Measurements from ENCODE around the gene NCBP2.

NCBP2 gene

DNA sequence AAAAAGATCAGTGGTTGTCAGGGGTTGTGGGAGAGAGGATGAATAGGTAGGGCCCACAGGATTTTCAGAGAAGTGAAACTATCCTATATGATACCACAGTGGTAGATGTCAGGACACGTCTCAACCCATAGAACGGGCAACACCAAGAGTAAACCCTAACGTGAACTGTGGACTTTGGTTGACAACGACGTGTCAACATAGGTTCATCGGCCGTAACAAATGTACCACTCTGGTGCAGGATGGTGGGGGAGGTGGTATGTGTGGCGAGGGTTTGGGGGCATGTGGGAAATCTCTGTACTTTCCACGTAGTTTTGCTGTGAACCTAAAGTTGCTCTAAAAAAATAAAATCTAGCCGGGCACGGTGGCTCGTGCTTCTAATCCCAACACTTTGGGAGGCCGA, 39.3 kb upstream of the NCBP2 start:
- no peaks in the 10 kb centered on the region for H3K36me3 ChIP-seq (ENCODE audit: control insufficient read depth, insufficient read depth, low read length)
- no peak for DNase-seq

DNA sequence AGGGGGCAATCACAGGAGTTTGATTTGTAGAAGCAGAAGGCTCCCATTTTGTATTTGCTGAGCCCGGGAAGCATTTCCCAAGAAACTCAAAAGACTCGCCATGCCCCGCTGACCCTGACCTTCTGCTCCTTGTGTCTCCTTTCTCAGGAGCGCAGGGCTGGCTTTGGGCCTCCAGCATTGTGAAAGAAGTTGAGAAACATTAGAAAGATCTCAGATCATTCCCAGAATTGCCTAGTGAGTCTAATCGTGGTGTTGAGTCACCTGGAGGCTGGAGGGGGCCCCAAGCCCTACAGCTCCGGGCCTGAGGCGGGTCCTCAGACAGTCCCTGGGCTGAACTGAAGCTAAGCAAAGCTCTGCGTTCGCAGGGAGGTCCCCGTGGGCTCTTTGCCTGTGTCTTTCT, 37.2 kb upstream of the NCBP2 start:
- Histone ChIP-seq H3K9me3 (ENCODE audit: control insufficient read depth, low read length) (no peaks in the 10 kb centered on the region), H3K36me3 (ENCODE audit: control insufficient read depth, insufficient read depth, low read length) (no peaks in the 10 kb centered on the region), H3K27ac (ENCODE audit: insufficient read depth, low read length, poor library complexity, severe bottlenecking) (no peak overlapping the region), H3K4me1 (ENCODE audit: control insufficient read depth, insufficient read depth, low read length, poor library complexity, severe bottlenecking) (no peaks in the 10 kb centered on the region), H3K27me3 (replicated peaks; ENCODE audit: control insufficient read depth, insufficient read depth, low read length, poor library complexity, severe bottlenecking) (no peaks in the 10 kb centered on the region), H3K4me3 (ENCODE audit: insufficient read depth, low read depth, low read length, poor library complexity, severe bottlenecking) (no peak overlapping the region)
- no peak for DNase-seq

More for the DNA sequence above, 39.3 kb upstream of the NCBP2 start:
- no peak overlapping the region for H3K4me3 ChIP-seq (ENCODE audit: insufficient read depth, low read depth, low read length, poor library complexity, severe bottlenecking)
- no peaks in the 10 kb centered on the region for H3K4me1 ChIP-seq (ENCODE audit: control insufficient read depth, insufficient read depth, low read length, poor library complexity, severe bottlenecking)
- no peak overlapping the region for H3K27ac ChIP-seq (ENCODE audit: insufficient read depth, low read length, poor library complexity, severe bottlenecking)
- H3K27me3 ChIP-seq (replicated peaks; ENCODE audit: control insufficient read depth, insufficient read depth, low read length, poor library complexity, severe bottlenecking): no peaks in the 10 kb centered on the region
- H3K9me3 ChIP-seq (ENCODE audit: control insufficient read depth, low read length): no peaks in the 10 kb centered on the region

DNA sequence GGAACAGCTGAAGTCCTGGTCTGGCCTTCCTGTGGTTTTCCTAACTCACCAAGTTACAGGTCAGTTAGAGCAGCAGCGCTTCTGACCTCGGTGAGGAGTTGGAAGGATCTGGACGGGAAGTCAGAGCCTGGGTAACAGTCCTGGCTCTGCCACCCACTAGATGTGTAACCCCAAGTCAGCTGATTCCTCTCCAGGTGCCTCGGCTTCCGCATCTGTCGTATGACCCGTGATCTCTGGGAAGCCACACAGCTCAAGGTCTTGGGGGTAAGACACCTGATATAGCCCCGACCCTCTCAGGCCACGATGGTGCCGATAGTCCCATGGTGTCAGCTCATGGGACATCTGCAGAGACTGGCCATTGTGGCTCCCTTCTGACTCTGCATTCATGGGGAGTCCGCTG, 34.6 kb upstream of the NCBP2 start:
- H3K27ac ChIP-seq (ENCODE audit: insufficient read depth, low read length, poor library complexity, severe bottlenecking): no peak overlapping the region
- H3K4me3 ChIP-seq (ENCODE audit: insufficient read depth, low read depth, low read length, poor library complexity, severe bottlenecking): no peak overlapping the region
- no peaks in the 10 kb centered on the region for H3K27me3 ChIP-seq (replicated peaks; ENCODE audit: control insufficient read depth, insufficient read depth, low read length, poor library complexity, severe bottlenecking)
- no peaks in the 10 kb centered on the region for H3K4me1 ChIP-seq (ENCODE audit: control insufficient read depth, insufficient read depth, low read length, poor library complexity, severe bottlenecking)
- H3K36me3 ChIP-seq (ENCODE audit: control insufficient read depth, insufficient read depth, low read length): no peaks in the 10 kb centered on the region
- no peaks in the 10 kb centered on the region for H3K9me3 ChIP-seq (ENCODE audit: control insufficient read depth, low read length)
- DNase-seq: no peak

DNA sequence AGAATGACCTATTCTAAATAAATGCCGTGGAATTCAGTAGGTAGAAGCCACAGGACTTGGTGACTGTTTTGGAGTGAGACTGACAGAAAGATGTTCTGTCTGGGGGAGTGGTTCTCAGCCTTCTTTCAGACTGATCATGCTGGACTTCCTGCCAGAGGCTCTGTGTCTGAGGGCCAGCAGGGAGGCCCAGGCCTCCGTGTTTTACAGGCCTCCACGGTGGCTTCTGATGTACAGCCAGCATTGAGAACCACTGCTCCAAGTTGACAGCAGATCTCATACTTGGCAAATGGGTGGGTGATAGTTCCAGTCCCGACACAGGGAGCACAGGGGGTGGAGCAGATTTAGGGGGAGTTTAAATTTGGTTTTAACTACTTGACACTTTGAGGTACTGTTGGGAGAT, 33.0 kb upstream of the NCBP2 start:
- no peaks in the 10 kb centered on the region for H3K9me3 ChIP-seq (ENCODE audit: control insufficient read depth, low read length)
- no peak for DNase-seq
- no peak overlapping the region for H3K4me3 ChIP-seq (ENCODE audit: insufficient read depth, low read depth, low read length, poor library complexity, severe bottlenecking)
- no peaks in the 10 kb centered on the region for H3K27me3 ChIP-seq (replicated peaks; ENCODE audit: control insufficient read depth, insufficient read depth, low read length, poor library complexity, severe bottlenecking)
- no peaks in the 10 kb centered on the region for H3K36me3 ChIP-seq (ENCODE audit: control insufficient read depth, insufficient read depth, low read length)
- no peaks in the 10 kb centered on the region for H3K4me1 ChIP-seq (ENCODE audit: control insufficient read depth, insufficient read depth, low read length, poor library complexity, severe bottlenecking)
- H3K27ac ChIP-seq (ENCODE audit: insufficient read depth, low read length, poor library complexity, severe bottlenecking): no peak overlapping the region

DNA sequence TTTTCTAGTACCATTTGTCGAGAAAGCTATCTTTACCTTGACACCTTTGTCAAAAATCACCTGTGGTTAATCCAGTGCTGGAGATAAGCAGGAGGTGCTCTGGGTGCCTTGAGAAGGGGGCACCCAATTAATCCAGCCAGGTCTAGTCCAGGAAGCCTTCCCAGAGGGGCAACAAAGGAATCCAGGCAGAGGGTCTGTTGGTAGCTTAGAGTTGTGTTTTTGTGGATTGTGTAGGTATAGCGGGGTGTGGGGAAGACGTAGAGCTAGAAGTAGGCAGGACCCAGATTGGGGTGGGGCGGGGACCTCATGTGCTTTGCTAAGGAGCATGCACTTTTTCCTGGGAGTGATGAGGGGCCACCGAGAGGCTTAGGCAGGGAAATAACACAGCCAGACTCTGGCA, 32.3 kb upstream of the NCBP2 start:
- no peak overlapping the region for H3K27ac ChIP-seq (ENCODE audit: insufficient read depth, low read length, poor library complexity, severe bottlenecking)
- H3K4me3 ChIP-seq (ENCODE audit: insufficient read depth, low read depth, low read length, poor library complexity, severe bottlenecking): no peak overlapping the region
- H3K4me1 ChIP-seq (ENCODE audit: control insufficient read depth, insufficient read depth, low read length, poor library complexity, severe bottlenecking): no peaks in the 10 kb centered on the region
- H3K36me3 ChIP-seq (ENCODE audit: control insufficient read depth, insufficient read depth, low read length): no peaks in the 10 kb centered on the region
- no peak for DNase-seq
- no peaks in the 10 kb centered on the region for H3K27me3 ChIP-seq (replicated peaks; ENCODE audit: control insufficient read depth, insufficient read depth, low read length, poor library complexity, severe bottlenecking)
- H3K9me3 ChIP-seq (ENCODE audit: control insufficient read depth, low read length): no peaks in the 10 kb centered on the region

DNA sequence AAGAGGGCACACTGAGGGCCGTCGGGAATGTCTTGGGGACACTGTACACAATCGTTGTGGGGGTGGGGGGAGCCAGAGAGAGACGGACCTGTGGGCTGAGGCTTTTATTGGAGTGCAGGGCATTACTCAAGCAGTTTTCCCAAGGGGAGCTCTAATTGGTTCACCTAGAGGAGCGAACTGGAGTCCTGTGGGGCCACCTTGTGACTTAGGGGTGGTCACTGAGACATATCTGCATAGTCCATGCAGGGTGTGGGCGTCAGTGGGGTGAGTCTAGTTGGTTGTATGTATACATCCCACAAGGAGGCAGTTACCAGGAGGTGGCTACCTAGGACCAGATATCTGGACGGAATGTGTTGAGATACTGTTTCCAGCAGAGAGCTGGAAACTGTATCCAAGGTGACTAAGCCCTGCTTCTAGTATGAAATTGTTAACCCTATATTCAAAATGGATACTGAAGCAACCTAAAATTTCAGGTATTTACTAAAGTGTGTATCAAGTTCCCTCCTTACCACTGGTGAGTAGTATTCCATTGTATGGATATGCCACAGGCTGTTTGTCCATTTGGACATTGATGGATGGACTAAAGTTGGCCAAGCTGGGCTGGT, 28.9 kb upstream of the NCBP2 start:
- no peak overlapping the region for H3K4me3 ChIP-seq (ENCODE audit: insufficient read depth, low read depth, low read length, poor library complexity, severe bottlenecking)
- no peaks in the 10 kb centered on the region for H3K27me3 ChIP-seq (replicated peaks; ENCODE audit: control insufficient read depth, insufficient read depth, low read length, poor library complexity, severe bottlenecking)
- no peaks in the 10 kb centered on the region for H3K36me3 ChIP-seq (ENCODE audit: control insufficient read depth, insufficient read depth, low read length)
- H3K9me3 ChIP-seq (ENCODE audit: control insufficient read depth, low read length): no peaks in the 10 kb centered on the region
- H3K27ac ChIP-seq (ENCODE audit: insufficient read depth, low read length, poor library complexity, severe bottlenecking): no peak overlapping the region
- DNase-seq: no peak
- H3K4me1 ChIP-seq (ENCODE audit: control insufficient read depth, insufficient read depth, low read length, poor library complexity, severe bottlenecking): peaks cover 6% of the 10 kb centered on the region

DNA sequence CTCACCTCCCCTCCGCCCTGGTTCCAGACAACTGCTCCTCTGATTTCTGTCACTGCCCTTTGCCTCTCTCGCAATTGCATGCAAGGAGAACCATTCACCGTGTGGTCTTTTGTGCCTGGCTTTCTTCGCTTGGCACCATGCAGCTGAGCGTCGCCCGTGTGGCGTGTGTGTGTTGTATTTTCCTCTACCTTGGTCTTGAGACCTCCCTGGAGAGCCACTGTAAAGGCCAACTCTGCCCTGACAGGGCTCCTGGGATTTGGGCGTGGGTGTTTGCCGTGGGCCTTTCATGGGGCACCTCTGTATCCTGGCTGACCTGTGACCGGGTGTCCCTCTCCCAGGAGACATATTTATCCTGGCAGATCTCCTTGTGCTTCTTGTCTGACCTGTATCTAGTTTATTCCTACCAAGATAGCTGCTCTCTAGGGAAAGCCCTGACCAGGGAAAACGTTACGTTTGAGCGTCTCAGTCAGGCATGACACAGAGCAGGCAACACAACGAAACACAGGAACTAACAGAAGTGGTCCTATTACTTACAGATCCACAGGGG, 28.3 kb upstream of the NCBP2 start:
- Histone ChIP-seq H3K4me1 (ENCODE audit: control insufficient read depth, insufficient read depth, low read length, poor library complexity, severe bottlenecking) (peaks cover 6% of the 10 kb centered on the region), H3K9me3 (ENCODE audit: control insufficient read depth, low read length) (no peaks in the 10 kb centered on the region), H3K36me3 (ENCODE audit: control insufficient read depth, insufficient read depth, low read length) (no peaks in the 10 kb centered on the region), H3K27ac (ENCODE audit: insufficient read depth, low read length, poor library complexity, severe bottlenecking) (no peak overlapping the region), H3K4me3 (ENCODE audit: insufficient read depth, low read depth, low read length, poor library complexity, severe bottlenecking) (no peak overlapping the region), H3K27me3 (replicated peaks; ENCODE audit: control insufficient read depth, insufficient read depth, low read length, poor library complexity, severe bottlenecking) (no peaks in the 10 kb centered on the region)
- no peak for DNase-seq

DNA sequence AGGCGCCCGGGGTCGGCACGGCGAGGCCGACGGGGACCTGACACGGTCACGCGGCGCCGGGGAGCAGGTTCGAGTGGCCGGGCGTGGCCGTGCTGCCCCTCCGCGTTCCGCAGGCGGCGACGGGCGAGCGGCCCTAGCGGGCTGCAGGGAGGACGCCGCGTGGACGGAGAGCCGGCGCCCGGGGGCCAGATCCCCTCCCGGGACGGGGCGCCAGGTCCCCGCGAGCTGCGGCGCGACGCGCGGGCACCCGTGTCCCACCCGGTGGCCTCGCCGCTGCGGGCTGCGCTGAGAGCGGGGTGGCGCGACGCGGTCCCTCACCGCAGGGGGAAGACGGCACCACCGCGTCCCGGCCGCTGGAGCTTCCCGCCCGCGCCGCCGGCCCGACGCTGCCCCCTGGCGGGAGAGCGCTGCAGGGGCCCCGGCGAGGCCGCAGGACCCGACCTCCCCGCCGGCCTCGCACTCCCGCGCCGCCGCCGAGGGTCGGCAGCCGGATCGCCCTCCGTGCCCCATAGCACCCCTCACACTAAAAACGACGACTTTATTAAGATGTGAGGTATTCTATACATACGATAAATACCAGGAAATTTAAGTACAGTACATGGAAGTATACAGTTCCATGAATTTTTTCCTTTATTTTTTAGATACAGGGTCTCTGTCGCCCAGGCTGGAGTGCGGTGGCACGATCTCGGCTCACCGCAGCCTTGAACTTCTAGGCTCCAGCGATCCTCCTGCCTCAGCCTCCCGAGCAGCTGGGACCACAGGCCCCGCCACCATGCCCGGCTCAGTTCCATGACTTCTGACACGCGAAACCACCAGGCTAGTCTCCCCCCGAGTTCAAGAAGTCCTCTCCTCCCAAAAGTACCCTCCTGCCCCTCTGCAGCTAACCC, 27.6 kb upstream of the NCBP2 start:
- no peak overlapping the region for H3K27ac ChIP-seq (ENCODE audit: insufficient read depth, low read length, poor library complexity, severe bottlenecking)
- peak; percentile 40 to 58 (median 41) for DNase-seq
- H3K4me1 ChIP-seq (ENCODE audit: control insufficient read depth, insufficient read depth, low read length, poor library complexity, severe bottlenecking): peaks cover 6% of the 10 kb centered on the region
- H3K36me3 ChIP-seq (ENCODE audit: control insufficient read depth, insufficient read depth, low read length): no peaks in the 10 kb centered on the region
- H3K27me3 ChIP-seq (replicated peaks; ENCODE audit: control insufficient read depth, insufficient read depth, low read length, poor library complexity, severe bottlenecking): no peaks in the 10 kb centered on the region
- H3K9me3 ChIP-seq (ENCODE audit: control insufficient read depth, low read length): no peaks in the 10 kb centered on the region
- peak overlapping the region; percentile 77 for H3K4me3 ChIP-seq (ENCODE audit: insufficient read depth, low read depth, low read length, poor library complexity, severe bottlenecking)

DNA sequence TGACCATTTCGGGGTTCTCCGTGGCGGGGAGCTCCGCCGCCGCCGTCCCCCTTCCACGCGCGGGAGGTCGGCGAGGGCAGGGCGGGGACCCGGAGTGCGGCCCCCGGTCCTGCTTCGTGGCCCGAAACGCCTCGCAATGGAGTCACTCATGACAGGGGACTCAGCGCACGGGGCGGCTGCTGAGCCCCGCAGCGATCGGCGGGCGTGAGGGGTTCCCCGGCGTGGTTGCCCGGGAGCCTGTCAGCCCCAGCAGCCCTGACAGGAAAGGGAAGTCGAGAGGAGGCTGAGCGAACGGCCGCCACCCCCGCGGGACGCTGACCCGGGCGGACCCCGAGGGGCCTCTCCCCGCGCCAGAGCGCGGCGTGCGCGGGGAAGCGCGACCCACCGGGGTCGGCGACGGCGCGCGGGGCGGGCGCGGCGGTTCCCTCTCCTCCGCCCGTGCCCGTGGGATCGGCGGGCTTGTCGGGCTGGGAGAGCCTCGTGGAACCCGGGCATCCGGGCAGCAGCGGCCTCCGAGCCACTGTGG, 26.9 kb upstream of the NCBP2 start:
- H3K4me3 ChIP-seq (ENCODE audit: insufficient read depth, low read depth, low read length, poor library complexity, severe bottlenecking): peak overlapping the region; percentile 77
- peaks cover 6% of the 10 kb centered on the region for H3K4me1 ChIP-seq (ENCODE audit: control insufficient read depth, insufficient read depth, low read length, poor library complexity, severe bottlenecking)
- H3K27ac ChIP-seq (ENCODE audit: insufficient read depth, low read length, poor library complexity, severe bottlenecking): no peak overlapping the region
- H3K36me3 ChIP-seq (ENCODE audit: control insufficient read depth, insufficient read depth, low read length): no peaks in the 10 kb centered on the region
- DNase-seq: peak in 2 of 3 donors; percentile 8 to 9
- H3K27me3 ChIP-seq (replicated peaks; ENCODE audit: control insufficient read depth, insufficient read depth, low read length, poor library complexity, severe bottlenecking): no peaks in the 10 kb centered on the region
- no peaks in the 10 kb centered on the region for H3K9me3 ChIP-seq (ENCODE audit: control insufficient read depth, low read length)
